Activated T-cell treated with anti-CD3 and anti-CD28 coated beads, Interleukin-2, amount 50 U/mL, for 48 hours (primary cell): Measurements from ENCODE around the gene DLGAP3.

Source experiments
- DNase-seq, 2 experiments: peaks; one replicate each; pipeline ENCODE4 v3.0.0-alpha.2; 2020

Gene DLGAP3

GRCh38 chr1:34928066-34928696, 1.3 kb downstream of the DLGAP3 start:
- no peak for DNase-seq

GRCh38 chr1:34927316-34927715, 2.1 kb downstream of the DLGAP3 start:
- DNase-seq, result no peak

GRCh38 chr1:34926894-34927293, 2.6 kb downstream of the DLGAP3 start:
- no peak for DNase-seq

- no peak for DNase-seq
These were observed 3.3 kb downstream of the DLGAP3 start for GRCh38 chr1:34926156-34926555.

- DNase-seq, result no peak
These were observed 3.7 kb downstream of the DLGAP3 start for GRCh38 chr1:34925730-34926129.

- peak; percentile 71 to 74 for DNase-seq
These were observed 4.5 kb downstream of the DLGAP3 start for GRCh38 chr1:34924759-34925555.

- no peak for DNase-seq
These were observed 6.0 kb downstream of the DLGAP3 start for GRCh38 chr1:34923490-34923889.

GRCh38 chr1:34918977-34919561, 10.4 kb downstream of the DLGAP3 start:
- DNase-seq, result peak in 1 of 2 experiments; percentile 32

- DNase-seq, result no peak
These were observed 11.0 kb downstream of the DLGAP3 start for GRCh38 chr1:34918386-34918976.

GRCh38 chr1:34917017-34917416, 12.4 kb downstream of the DLGAP3 start:
- DNase-seq, result no peak

GRCh38 chr1:34916104-34916503, 13.3 kb downstream of the DLGAP3 start:
- no peak for DNase-seq

- no peak for DNase-seq
These were observed 13.9 kb downstream of the DLGAP3 start for GRCh38 chr1:34915521-34915920.

- DNase-seq, result no peak
These were observed 14.5 kb downstream of the DLGAP3 start for GRCh38 chr1:34914958-34915357.

GRCh38 chr1:34911465-34911864, 18.0 kb downstream of the DLGAP3 start:
- DNase-seq, result no peak

- no peak for DNase-seq
These were observed 19.0 kb downstream of the DLGAP3 start for GRCh38 chr1:34910425-34910824.

- DNase-seq, result no peak
These were observed 21.1 kb downstream of the DLGAP3 start for GRCh38 chr1:34908369-34908768.

- DNase-seq, result no peak
These were observed 21.9 kb downstream of the DLGAP3 start for GRCh38 chr1:34907487-34908090.

GRCh38 chr1:34906756-34907155, 22.7 kb downstream of the DLGAP3 start:
- no peak for DNase-seq

- no peak for DNase-seq
These were observed 23.2 kb downstream of the DLGAP3 start for GRCh38 chr1:34906222-34906621.

- DNase-seq, result no peak
These were observed 24.4 kb downstream of the DLGAP3 start for GRCh38 chr1:34905098-34905459.

GRCh38 chr1:34904236-34905097, 25.0 kb downstream of the DLGAP3 start:
- DNase-seq, result no peak

- DNase-seq, result no peak
These were observed 27.5 kb downstream of the DLGAP3 start for GRCh38 chr1:34901919-34902318.
